ENCODE measurements around the gene EFR3B.

The EFR3B gene

GRCh38 chr2:25030702-25031101 is 11.2 kb upstream of the EFR3B start:
- Histone ChIP-seq H3K79me2 (ENCODE audit: control insufficient read depth, low read length) (no peaks in the 10 kb centered on the region), H3K9me2 (replicated peaks; ENCODE audit: control insufficient read depth, low read length) (no peaks in the 10 kb centered on the region), H3K4me1 (ENCODE audit: control insufficient read depth, low read length) (no peaks in the 10 kb centered on the region), H3F3A (ENCODE audit: control insufficient read depth, insufficient read depth) (no peaks in the 10 kb centered on the region), H3K9me3 (ENCODE audit: control insufficient read depth, insufficient read depth, low read length) (no peaks in the 10 kb centered on the region), H3K27me3 (ENCODE audit: control insufficient read depth, low read length) (peaks cover 7% of the 10 kb centered on the region), H3K27ac (ENCODE audit: low read depth, low read length) (no peak overlapping the region), H3K4me3 (ENCODE audit: low read length) (no peak overlapping the region), H3K36me3 (ENCODE audit: control insufficient read depth, low read length) (no peaks in the 10 kb centered on the region), H3K4me2 (ENCODE audit: low read length) (no peak overlapping the region), H4K20me1 (ENCODE audit: control insufficient read depth, insufficient read depth, low read depth, low read length) (no peaks in the 10 kb centered on the region)
- TF ChIP-seq EZH2phosphoT487 (IDR thresholded peaks at IDR 0.05; ENCODE audit: borderline replicate concordance, low read length): no peak
- TF ChIP-seq CTCF (IDR thresholded peaks at IDR 0.05; ENCODE audit: low read depth, low read length, poor library complexity, severe bottlenecking): no peak

- no peaks in the 10 kb centered on the region for H3K36me3 ChIP-seq (ENCODE audit: control insufficient read depth, low read length)
- no peak overlapping the region for H3K4me3 ChIP-seq (ENCODE audit: low read length)
- H3K27me3 ChIP-seq (ENCODE audit: control insufficient read depth, low read length): peaks cover 7% of the 10 kb centered on the region
Observed at GRCh38 chr2:25032094-25032493, 9.8 kb upstream of the EFR3B start.

GRCh38 chr2:25032901-25033300 is 9.0 kb upstream of the EFR3B start:
- no peaks in the 10 kb centered on the region for H3K36me3 ChIP-seq (ENCODE audit: control insufficient read depth, low read length)
- peaks cover 7% of the 10 kb centered on the region for H3K27me3 ChIP-seq (ENCODE audit: control insufficient read depth, low read length)
- no peaks in the 10 kb centered on the region for H3K79me2 ChIP-seq (ENCODE audit: control insufficient read depth, low read length)
- H3K4me2 ChIP-seq (ENCODE audit: low read length): no peak overlapping the region
- no peaks in the 10 kb centered on the region for H3F3A ChIP-seq (ENCODE audit: control insufficient read depth, insufficient read depth)
- no peak for TF ChIP-seq CTCF (IDR thresholded peaks at IDR 0.05; ENCODE audit: low read depth, low read length, poor library complexity, severe bottlenecking)
- no peak for TF ChIP-seq EZH2phosphoT487 (IDR thresholded peaks at IDR 0.05; ENCODE audit: borderline replicate concordance, low read length)
- no peaks in the 10 kb centered on the region for H3K9me2 ChIP-seq (replicated peaks; ENCODE audit: control insufficient read depth, low read length)
- no peak overlapping the region for H3K27ac ChIP-seq (ENCODE audit: low read depth, low read length)
- no peaks in the 10 kb centered on the region for H3K4me1 ChIP-seq (ENCODE audit: control insufficient read depth, low read length)
- H4K20me1 ChIP-seq (ENCODE audit: control insufficient read depth, insufficient read depth, low read depth, low read length): no peaks in the 10 kb centered on the region
- no peak overlapping the region for H3K4me3 ChIP-seq (ENCODE audit: low read length)
- H3K9me3 ChIP-seq (ENCODE audit: control insufficient read depth, insufficient read depth, low read length): no peaks in the 10 kb centered on the region

More at GRCh38 chr2:25032094-25032493, 9.8 kb upstream of the EFR3B start:
- Histone ChIP-seq H3K9me3 (ENCODE audit: control insufficient read depth, insufficient read depth, low read length) (no peaks in the 10 kb centered on the region), H4K20me1 (ENCODE audit: control insufficient read depth, insufficient read depth, low read depth, low read length) (no peaks in the 10 kb centered on the region), H3K4me2 (ENCODE audit: low read length) (no peak overlapping the region), H3K27ac (ENCODE audit: low read depth, low read length) (no peak overlapping the region), H3K79me2 (ENCODE audit: control insufficient read depth, low read length) (no peaks in the 10 kb centered on the region), H3K9me2 (replicated peaks; ENCODE audit: control insufficient read depth, low read length) (no peaks in the 10 kb centered on the region), H3F3A (ENCODE audit: control insufficient read depth, insufficient read depth) (no peaks in the 10 kb centered on the region), H3K4me1 (ENCODE audit: control insufficient read depth, low read length) (no peaks in the 10 kb centered on the region)
- TF ChIP-seq EZH2phosphoT487 (IDR thresholded peaks at IDR 0.05; ENCODE audit: borderline replicate concordance, low read length) (no peak), CTCF (IDR thresholded peaks at IDR 0.05; ENCODE audit: low read depth, low read length, poor library complexity, severe bottlenecking) (no peak)

- Histone ChIP-seq H3K4me3 (ENCODE audit: low read length) (no peak overlapping the region), H3K36me3 (ENCODE audit: control insufficient read depth, low read length) (no peaks in the 10 kb centered on the region), H3K9me2 (replicated peaks; ENCODE audit: control insufficient read depth, low read length) (no peaks in the 10 kb centered on the region), H4K20me1 (ENCODE audit: control insufficient read depth, insufficient read depth, low read depth, low read length) (no peaks in the 10 kb centered on the region), H3K9me3 (ENCODE audit: control insufficient read depth, insufficient read depth, low read length) (no peaks in the 10 kb centered on the region), H3K4me2 (ENCODE audit: low read length) (no peak overlapping the region), H3K27ac (ENCODE audit: low read depth, low read length) (no peak overlapping the region), H3K27me3 (ENCODE audit: control insufficient read depth, low read length) (peaks cover 9% of the 10 kb centered on the region), H3K79me2 (ENCODE audit: control insufficient read depth, low read length) (no peaks in the 10 kb centered on the region), H3K4me1 (ENCODE audit: control insufficient read depth, low read length) (no peaks in the 10 kb centered on the region), H3F3A (ENCODE audit: control insufficient read depth, insufficient read depth) (no peaks in the 10 kb centered on the region)
- TF ChIP-seq EZH2phosphoT487 (IDR thresholded peaks at IDR 0.05; ENCODE audit: borderline replicate concordance, low read length) (no peak), CTCF (IDR thresholded peaks at IDR 0.05; ENCODE audit: low read depth, low read length, poor library complexity, severe bottlenecking) (no peak)
Observed at GRCh38 chr2:25034081-25034480, 7.8 kb upstream of the EFR3B start.
